ENCODE results near the gene PLK3.
A peak's percentile ranks its signal among the peaks of the same experiment; 100 is the strongest.
"Not testable (repeated sequence)": the region's sequence is repeated elsewhere in the genome, so short reads cannot be mapped to it uniquely, and the experiment has no call there.

Gene PLK3

GRCh38 chr1:44810101-44810761, 10.1 kb downstream of the PLK3 start:
- no peak for DNase-seq

DNA sequence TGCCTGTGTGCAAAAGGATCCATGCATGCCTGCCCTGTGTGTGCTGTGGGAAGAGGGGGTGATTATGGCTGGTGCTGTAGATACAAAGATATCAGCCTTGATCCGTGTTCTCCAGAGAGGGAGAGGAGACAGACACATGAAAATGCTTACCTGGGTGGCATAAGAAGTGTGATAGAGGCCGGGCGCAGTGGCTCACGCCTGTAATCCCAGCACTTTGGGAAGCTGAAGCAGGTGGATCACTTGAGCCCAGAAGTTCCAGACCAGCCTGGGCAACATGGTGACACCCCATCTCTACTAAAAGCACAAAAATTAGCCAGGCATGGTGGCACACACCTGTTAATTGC, 10.6 kb downstream of the PLK3 start:
- DNase-seq, result not testable (repeated sequence)

DNA sequence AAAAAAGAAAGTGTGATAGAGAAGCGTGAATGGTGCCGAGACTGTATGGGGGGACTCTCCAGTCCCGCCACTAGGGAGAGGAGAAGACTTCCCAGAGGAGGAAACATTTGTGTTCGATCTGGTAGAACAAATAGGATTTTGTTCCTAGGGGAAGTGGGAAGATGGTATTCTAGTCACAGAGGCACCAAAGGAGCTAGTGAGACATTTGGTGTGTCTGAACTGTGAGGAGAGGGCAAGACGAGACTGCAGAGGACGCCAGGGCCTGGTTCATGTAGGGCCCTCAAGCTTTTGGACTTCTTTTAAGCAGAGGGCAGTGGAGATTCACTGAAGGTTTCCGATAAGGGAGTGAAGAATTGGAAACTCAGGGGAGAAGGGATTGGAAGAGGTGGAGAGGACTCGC, 11.1 kb downstream of the PLK3 start:
- no peak for DNase-seq

DNA sequence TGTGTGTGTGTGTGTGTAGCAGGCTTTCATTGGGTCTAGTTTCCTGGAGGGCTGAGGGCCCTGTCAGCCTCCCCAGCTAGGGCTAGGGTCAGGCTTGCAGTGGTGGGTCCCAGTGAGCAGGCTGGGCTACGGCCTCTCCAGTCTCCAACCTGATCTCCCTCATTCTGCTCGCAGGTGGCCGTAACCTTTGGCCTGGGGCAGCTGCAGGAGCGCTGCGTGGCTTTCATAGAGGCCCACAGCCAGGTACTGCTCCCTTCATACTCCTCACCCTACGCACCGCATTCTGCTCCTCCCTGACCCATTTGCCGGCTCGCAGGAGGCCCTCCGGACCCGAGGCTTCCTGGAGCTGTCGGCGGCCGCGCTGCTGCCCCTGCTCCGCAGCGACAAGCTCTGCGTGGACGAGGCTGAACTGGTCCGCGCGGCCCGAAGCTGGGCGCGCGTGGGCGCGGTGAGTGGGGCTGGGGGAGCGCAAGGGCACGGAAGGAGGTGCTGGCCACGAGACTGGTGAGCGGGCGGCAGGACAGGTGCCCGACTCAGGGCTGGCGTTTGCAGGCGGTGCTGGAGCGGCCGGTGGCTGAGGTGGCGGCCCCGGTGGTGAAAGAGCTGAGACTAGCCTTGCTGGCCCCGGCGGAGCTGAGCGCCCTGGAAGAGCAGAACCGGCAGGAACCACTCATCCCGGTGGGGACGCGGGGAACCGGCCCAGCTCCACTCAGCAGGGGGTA, 12.8 kb downstream of the PLK3 start:
- DNase-seq, result no peak

- DNase-seq, result not testable (repeated sequence)
Observed at GRCh38 chr1:44815926-44816325, 15.7 kb downstream of the PLK3 start.

DNA sequence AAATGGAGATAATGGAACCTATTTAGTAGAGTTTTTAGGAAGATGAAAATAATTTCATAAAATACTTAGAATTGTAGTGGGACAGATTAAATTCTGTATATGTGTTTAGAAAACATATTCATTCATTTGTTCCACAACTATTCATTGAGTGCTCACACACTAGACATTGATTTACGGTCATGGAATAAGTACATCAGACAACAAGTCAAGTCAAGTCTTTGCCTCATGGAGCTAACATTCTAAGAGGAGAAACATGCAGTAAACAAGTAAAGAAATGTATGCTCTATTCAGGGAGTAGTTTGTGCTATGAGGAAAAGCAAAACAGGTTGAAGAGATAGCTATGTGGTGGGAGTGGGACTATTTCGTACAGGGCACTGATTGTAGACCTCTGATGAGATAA, 17.1 kb downstream of the PLK3 start:
- DNase-seq, result no peak

- no peak for DNase-seq
Observed at GRCh38 chr1:44817771-44818495, 17.8 kb downstream of the PLK3 start.

DNA sequence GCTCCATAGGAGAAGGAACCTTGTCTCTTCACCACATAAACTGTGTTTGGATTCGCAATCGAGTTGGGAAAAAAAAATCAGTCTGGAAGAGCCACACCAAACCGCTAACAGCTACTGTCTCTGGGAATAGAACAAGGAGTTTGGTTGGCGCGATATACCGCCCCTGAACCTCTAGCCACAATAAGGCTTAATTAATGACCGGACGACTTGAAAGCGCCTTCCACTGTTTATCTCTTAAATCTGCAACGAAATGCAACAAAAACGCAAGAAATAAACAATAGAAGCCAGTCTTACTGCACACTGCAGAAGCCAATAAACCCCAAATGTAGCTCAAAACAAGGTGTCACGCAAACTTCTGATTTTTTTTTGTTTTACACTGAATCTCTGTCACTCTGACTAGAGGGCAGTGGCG, 19.0 kb downstream of the PLK3 start:
- DNase-seq, result no peak

- DNase-seq, result peak; percentile 89 to 91
Observed at GRCh38 chr1:44819608-44820327, 19.6 kb downstream of the PLK3 start.

- DNase-seq, result no peak
Observed at GRCh38 chr1:44820328-44821239, 20.4 kb downstream of the PLK3 start.

- no peak for DNase-seq
Observed at GRCh38 chr1:44821240-44821715, 21.1 kb downstream of the PLK3 start.

- no peak for DNase-seq
Observed at GRCh38 chr1:44822131-44822701, 22.0 kb downstream of the PLK3 start.

GRCh38 chr1:44822981-44823451, 22.8 kb downstream of the PLK3 start:
- no peak for DNase-seq

DNA sequence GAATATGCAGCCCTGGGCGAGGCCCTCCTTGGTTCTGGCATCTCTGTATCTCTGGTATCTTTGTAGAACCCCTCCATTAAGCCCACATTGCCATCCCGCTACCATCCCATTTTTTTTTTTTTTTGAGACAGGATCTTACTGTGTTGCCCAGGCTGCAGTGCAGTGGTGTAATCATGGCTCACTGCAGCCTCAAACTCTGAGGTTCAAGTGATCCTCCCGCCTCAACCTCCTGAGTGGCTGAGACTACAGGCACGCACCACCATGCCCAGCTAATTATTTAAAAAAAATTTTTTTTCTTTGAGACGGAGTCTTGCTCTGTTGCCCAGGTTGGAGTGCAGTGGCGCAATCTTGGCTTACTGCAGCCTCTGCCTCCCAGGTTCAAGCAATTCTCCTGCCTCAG, 24.2 kb downstream of the PLK3 start:
- DNase-seq, result not testable (repeated sequence)

GRCh38 chr1:44826375-44827196, 26.4 kb downstream of the PLK3 start:
- DNase-seq, result peak; percentile 94

DNA sequence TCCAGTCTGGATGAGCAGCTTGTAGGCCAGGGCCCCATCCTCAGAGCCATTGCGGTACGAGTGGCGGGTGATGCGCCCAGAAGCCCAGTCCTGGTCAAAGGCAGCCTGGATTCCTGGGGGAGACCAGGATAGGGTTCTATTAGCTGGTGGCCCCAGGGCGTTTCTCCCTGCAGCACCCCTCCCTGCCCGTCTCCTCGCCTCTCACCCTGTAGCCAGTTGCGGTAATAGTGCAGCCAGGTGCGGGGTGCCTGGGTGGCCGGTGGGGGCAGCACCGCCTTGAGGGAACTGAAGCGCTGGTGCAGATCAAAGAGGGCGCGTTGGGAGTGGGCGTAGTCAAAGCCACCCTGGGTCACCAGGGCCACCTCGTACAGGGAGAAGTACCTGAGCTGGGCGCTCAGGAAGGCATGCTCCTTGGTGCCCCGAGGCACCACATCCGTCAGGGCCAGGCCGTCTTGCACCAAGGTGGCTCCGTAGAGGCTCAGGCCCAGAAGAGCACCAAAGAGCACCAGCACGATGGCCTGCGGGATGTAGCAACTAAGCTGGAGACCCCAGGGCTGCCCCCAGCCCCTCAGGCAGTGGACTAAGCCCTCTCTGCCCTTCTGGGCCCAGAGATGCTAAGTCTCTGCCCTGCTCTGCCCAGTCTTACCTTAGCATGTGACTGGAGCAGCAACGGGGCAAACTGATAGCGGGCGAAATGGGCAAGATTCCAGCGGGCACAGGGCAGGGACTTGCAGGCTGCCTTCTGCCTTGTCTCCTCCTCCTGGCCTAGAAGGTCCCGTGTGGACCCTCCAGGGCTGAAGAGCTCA, 27.2 kb downstream of the PLK3 start:
- DNase-seq, result no peak

DNA sequence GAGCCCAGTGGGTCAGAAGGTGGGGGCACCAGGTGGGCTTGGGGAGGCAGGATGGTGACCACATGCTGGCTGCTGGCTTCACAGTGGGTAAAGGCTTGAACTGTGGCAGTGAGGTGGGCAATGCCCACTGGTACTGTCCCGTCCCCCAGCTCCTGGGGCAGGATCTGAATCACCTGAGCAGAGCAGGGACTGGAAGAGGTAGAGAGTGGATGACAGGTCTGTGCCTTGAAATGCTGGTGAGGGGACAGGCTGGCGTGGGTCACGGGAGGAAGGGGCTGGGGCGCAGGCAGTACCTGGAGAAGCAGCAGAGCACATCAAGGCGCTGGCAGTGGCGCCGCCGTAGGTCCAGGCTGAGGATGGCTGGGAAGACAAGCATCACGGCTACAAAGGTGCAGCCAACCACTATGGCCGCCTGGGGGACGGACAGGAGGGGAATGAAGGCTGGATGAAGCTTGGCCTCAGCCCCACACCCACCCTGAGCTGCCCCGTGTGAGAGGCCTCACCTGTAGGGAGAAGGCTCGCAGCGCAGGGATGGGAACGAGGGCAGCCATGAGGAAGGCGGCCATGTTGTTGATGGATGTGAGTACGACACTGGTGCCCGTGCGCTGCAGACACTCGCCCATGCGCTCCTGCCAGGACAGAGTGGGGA, 27.9 kb downstream of the PLK3 start:
- no peak for DNase-seq

DNA sequence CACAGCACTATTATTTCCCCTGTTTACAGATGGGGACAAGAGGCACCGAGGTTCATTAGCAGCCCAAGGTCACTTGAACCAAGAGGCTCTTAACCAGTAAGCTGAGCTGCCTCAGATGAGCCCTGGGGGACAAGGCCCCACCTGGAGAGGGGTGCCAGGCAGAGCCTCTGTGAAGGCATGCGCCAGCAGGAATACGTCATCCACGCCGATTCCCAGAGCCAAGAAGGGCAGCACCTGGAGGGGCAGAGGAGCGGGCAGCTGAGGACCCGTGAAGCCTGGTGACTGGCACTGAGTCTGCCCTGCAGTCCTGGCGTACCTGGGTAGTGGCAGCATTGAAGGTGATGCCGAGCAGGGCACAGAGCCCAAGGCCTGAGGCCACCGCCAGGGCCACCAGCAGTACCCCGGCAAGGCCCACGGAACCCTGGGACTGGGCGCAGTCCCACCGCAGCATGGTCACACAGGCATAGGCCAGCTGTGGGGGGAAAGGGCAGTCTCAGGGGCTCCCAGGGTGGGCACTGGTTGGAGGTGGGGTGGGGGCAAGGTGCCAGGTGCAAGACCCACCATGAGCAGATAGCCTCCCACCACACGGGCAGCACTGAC, 28.8 kb downstream of the PLK3 start:
- DNase-seq, result no peak

Measured in Kasumi-1 (cell line).